Stimulated activated naive CD8-positive, alpha-beta T cell treated with anti-CD3 and anti-CD28 coated beads, Interleukin-15, Interleukin-2, amounts not matched to agents 100 ng/mL and 50 ng/mL, for 24 hours (primary cell): ENCODE data around the gene ZBED1.
"Not testable (repeated sequence)": the region's sequence is repeated elsewhere in the genome, so short reads cannot be mapped to it uniquely, and the experiment has no call there.

Experiments
- H3K27ac Mint-ChIP-seq: one replicate; pipeline ENCODE4 v1.8.0; 2021; ENCODE audit warnings: mild to moderate bottlenecking, mixed read lengths
- H3K27me3 Mint-ChIP-seq: one replicate; pipeline ENCODE4 v1.8.0; 2021; ENCODE audit warnings: mixed read lengths
- H3K36me3 Mint-ChIP-seq: one replicate; pipeline ENCODE4 v1.8.0; 2021; ENCODE audit warnings: low read depth, mixed read lengths
- H3K4me1 Mint-ChIP-seq: one replicate; pipeline ENCODE4 v1.8.0; 2021; ENCODE audit warnings: low read depth, mixed read lengths
- H3K4me3 Mint-ChIP-seq: one replicate; pipeline ENCODE4 v1.8.0; 2021; ENCODE audit warnings: mild to moderate bottlenecking, mixed read lengths
- H3K9me3 Mint-ChIP-seq: one replicate; pipeline ENCODE4 v1.8.0; 2021; ENCODE audit warnings: mixed read lengths

ZBED1 gene

DNA sequence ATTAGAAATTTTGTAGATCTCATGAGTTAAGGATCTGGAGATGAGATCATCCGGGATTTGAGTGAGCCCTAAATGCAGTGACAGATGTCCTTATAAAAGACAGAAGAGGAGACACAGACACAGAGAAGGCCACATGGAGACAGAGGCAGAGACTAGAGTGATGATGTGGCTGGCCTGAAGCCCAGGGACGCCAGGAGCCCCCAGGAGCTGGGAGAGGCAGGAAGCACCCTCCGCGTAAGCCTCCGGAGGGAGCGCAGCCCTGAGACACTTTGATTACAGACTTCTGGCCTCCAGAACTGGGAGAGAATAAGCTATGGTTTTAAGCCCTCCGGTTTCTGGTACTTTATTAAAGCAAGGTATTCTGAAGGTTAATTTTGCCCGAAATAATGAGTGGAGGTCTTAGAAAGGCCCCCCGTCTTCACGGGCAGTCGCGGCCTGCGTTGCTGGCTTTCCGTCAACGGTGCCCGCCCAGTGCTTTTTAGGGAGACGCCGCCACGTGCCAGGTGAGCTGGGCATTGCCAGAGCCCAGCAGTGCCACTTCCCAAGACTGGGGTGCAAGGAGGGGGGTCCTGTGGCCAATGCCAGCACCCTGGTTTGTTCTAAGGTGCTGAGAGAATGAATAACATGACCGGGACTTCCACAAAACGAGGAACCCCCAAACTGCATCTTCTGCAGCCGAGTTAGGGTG lies 8.1 kb downstream of the ZBED1 start:
- H3K27ac Mint-ChIP-seq, result no peak overlapping the region

DNA sequence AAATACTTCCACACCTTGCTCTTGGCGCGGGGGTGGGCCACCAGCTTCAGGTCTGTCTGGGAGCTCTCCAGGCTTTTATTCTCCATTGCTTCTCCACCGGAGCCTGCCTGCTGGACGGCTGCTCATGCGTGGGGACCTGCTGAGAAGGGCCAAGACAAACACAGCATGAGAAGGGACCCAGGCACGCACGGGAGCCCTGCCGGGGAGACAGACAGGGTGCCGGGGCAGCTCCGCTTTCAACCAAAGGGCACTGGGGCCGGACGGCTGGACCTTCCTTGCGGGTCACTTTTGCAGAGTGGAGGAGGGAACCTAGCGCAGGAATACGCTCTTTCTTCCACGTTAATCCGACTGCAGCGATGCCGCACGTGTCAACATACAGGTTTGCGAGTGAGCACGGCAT lies 10.1 kb downstream of the ZBED1 start:
- Mint-ChIP-seq H3K27ac (no peak overlapping the region), H3K36me3 (peaks cover 49% of the 10 kb centered on the region), H3K9me3 (no peaks in the 10 kb centered on the region), H3K27me3 (no peaks in the 10 kb centered on the region), H3K4me3 (no peak overlapping the region), H3K4me1 (no peaks in the 10 kb centered on the region)

More for the DNA sequence above, 8.1 kb downstream of the ZBED1 start:
- Mint-ChIP-seq H3K9me3 (no peaks in the 10 kb centered on the region), H3K27me3 (no peaks in the 10 kb centered on the region), H3K4me1 (peaks cover 5% of the 10 kb centered on the region), H3K4me3 (no peak overlapping the region), H3K36me3 (peaks cover 36% of the 10 kb centered on the region)

DNA sequence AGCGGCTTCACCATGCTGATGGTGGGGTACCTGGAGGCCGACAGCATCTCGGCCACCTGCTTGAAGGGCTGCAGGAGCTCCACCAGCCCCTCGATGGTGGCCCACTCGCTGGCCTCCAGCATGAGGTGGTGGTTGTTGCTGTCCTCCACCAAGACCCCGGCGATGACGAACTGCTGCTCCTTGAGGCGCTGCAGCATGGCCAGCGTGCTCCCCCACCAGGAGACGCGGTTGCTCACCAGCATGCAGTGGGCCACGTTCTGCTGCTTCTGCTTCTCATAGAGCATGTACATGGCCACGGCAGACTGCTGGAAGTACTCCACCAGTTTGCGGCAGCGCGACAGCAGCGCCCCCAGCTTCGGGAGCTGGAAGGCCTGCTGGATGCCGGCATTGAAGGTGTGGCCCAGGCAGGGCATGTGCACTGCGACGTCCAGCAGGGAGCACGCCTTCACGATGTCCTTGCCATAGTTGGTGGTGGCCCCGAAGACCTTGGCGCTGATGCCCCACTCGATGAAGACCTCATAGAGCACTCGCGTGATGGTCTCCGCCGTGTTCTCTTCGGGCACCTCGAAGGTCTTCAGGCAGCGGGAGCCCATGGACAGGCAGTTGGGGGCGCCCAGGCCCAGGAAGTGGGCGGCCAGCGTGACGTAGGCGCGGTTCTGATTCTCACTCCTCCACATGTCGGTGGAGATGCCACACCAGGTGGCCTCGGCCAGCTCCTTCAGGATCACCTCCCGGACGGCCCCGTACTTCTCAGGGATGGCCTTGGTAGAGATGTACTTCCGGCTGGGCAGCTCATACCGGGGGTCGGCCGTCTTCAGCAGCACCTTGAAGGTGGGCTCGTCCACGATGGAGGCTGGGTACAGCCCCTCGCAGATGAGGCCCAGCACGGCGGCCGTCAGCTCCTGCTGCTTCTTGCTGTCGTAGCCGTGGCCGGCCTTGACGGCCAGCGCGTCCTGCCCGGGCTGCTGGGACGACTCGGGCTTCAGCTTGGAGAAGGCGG lies 11.0 kb downstream of the ZBED1 start:
- Mint-ChIP-seq H3K27ac (no peak overlapping the region), H3K4me1 (no peaks in the 10 kb centered on the region), H3K4me3 (no peak overlapping the region), H3K36me3 (peaks cover 49% of the 10 kb centered on the region), H3K9me3 (no peaks in the 10 kb centered on the region), H3K27me3 (no peaks in the 10 kb centered on the region)

DNA sequence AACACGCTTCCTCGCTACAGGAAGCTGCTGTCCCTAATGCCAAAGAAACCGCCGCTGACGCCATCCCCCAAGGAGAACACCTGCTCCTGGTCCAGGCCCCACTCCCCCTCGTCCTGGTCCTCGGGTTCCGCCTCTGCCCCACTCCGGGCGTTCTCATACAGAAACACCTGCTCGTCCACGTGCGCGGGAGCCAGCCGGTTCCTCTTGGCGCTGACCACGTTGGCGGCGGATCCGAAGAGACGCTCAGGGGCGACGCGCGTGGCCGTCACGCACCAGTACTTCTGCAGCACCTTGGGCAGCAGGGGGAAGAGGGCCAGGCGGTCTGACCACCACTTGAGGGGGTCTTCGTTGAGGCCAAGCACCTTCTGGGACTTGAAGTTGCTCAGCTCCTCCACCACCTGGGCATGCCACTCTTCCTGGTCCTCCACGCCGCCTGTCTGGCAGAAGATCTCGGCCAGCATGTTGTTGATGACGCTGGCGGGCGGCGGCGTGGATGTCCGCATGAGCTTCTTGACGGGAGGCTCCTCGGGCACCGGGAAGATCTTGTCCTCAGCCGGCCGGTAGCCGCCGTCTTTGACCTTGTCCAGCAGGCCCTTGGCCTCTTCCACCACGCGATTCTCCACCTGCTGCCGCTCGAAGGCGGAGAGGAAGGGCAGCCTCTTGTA lies 12.0 kb downstream of the ZBED1 start:
- Mint-ChIP-seq H3K4me1 (no peaks in the 10 kb centered on the region), H3K4me3 (no peak overlapping the region), H3K36me3 (peaks cover 53% of the 10 kb centered on the region), H3K27ac (no peak overlapping the region), H3K27me3 (no peaks in the 10 kb centered on the region), H3K9me3 (no peaks in the 10 kb centered on the region)

DNA sequence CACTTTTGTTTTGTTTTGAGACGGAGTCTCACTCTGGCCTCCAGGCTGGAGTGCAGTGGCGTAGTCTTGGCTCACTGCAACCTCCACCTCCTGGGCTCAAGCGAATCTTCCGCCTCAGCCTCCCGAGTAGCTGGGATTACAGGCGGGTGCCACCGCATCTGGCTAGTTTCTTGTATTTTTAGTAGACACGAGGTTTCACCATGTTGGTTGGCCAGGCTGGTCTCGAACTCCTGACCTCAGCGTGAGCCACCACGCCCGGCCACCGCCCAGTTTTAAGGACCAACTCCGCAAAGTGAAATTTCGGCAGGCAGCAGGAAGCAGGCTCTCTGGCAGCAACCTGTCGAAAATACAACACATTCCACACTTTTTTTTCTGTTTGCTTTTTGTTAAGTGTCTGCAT lies 13.4 kb downstream of the ZBED1 start:
- no peaks in the 10 kb centered on the region for H3K4me1 Mint-ChIP-seq
- H3K9me3 Mint-ChIP-seq, result no peaks in the 10 kb centered on the region
- no peak overlapping the region for H3K4me3 Mint-ChIP-seq
- peaks cover 57% of the 10 kb centered on the region for H3K36me3 Mint-ChIP-seq
- no peak overlapping the region for H3K27ac Mint-ChIP-seq
- no peaks in the 10 kb centered on the region for H3K27me3 Mint-ChIP-seq

DNA sequence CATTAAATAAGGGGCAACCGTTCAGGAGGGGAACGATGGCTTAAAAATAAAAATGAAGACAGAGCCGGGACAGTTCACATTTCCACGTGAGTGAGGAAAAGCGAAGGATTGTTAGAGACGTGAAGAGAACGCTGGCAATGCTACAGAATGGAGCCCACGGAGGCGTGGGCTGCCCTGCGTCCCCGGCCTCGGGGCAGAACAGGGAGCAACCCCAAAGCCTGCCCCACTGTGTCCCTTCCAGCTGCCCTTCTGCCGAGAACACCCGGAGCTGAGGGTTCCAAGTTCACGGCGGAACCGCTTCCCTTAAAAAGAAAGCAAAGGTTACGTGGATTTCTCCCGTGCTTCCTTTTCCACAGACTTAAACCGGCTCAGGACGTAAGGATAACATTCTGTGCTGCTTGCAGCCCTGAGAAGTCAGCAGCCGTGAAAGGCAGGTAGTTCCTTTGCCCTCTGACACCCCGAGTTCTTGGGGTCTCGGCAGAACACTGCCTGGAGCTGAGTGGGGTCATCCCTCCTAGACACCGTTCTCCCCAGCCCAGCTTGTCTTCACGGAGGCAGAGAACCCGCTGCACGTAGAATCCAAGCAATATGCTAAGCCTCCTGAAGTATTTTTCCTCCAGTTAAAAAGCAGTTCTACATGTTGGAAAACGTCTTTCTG lies 14.2 kb downstream of the ZBED1 start:
- Mint-ChIP-seq H3K36me3 (peaks cover 57% of the 10 kb centered on the region), H3K27me3 (no peaks in the 10 kb centered on the region), H3K4me1 (no peaks in the 10 kb centered on the region), H3K4me3 (no peak overlapping the region), H3K27ac (no peak overlapping the region), H3K9me3 (no peaks in the 10 kb centered on the region)

DNA sequence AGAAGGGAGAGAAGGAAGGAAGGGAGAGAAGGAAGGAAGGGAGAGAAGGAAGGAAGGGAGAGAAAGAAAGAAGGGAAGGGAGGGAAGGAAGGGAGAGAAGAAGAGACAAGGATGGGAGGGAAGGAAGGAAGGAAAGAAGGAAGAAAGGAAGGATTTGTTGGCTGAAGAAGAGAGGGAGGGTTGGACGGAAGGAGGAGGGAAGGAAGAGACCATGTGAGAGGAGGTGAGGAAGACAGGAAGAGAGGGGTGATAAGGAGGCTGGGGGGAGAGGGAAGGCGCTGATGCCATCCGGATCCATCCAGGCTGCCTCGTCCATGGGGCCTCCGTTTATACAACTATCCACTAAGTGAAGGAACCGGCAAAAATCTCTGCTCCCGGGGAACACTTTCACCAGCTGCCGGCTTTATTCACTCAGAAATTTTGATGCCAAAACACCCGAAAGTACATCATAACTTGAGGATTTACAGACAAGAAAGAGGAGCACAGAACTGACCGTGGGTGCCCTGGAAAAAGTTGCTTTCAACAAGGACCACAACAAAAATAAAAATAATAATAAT lies 14.9 kb downstream of the ZBED1 start:
- Mint-ChIP-seq H3K9me3 (no peaks in the 10 kb centered on the region), H3K36me3 (peaks cover 50% of the 10 kb centered on the region), H3K4me3 (no peak overlapping the region), H3K27me3 (no peaks in the 10 kb centered on the region), H3K27ac (no peak overlapping the region), H3K4me1 (no peaks in the 10 kb centered on the region)

DNA sequence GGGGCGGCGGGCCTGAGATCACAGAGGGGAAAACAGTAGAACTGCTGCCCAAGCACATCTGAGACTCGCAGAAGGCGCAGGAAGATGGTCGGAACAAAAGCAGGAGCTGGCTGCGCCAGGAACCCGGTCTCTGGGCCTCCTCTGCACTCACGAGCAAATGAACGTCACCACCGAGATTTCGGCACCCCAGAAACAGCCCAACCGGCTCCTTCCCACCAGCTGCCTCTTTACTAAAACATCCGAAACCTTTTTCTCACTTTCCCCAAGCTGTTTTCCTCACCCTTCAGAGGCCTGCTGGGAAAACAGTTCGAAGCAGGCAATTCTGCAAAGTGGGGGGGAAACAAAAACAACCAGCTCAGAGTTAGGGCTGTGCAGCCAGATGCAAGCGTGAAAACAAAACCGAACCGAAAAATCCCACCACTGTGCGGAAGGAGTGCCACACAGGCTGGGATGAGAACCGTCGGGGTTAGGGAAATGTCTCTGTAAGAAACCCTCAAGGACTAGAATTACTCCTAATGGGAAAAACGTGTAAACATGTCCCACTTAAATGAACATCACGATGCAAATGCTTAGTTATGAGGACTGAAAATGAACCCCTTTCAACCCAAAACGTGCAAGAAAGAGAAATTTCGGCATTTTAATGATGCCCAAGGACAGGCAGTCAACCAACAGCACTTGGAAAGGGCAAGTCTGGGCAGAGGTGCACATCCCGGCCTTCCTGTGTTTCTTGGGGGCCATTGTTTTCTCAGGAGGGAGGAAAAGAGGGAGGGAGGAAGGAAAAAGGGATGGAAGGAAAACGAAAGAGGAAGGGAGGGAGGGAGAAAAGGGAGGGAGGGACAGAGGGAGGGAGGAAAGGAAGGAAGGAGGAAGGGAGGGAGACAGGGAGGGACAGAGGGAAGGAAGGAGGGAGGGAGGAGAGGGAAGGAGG lies 15.8 kb downstream of the ZBED1 start:
- no peaks in the 10 kb centered on the region for H3K27me3 Mint-ChIP-seq
- no peak overlapping the region for H3K27ac Mint-ChIP-seq
- H3K36me3 Mint-ChIP-seq, result peaks cover 46% of the 10 kb centered on the region
- peaks cover 3% of the 10 kb centered on the region for H3K9me3 Mint-ChIP-seq
- H3K4me1 Mint-ChIP-seq, result no peaks in the 10 kb centered on the region
- no peak overlapping the region for H3K4me3 Mint-ChIP-seq

DNA sequence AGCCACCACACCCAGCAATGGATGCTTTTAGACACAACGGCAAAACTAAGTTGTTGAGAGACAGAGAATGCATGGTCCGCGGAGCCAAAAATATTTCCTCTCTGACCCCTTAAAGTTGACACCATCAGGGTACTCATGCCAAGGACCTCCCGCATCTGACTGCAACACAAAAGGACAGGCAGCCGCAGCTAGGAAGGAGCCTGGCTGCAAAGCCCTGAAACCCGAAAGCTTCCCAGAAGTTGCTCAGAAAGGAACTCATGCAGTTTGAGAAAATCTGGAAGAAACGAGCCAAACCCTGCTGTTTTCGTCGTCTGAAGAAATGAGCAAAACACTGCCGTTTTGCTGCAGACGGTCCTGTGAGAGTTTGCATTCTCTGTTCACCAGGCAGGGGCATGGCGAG lies 16.5 kb downstream of the ZBED1 start:
- Mint-ChIP-seq H3K4me3 (no peak overlapping the region), H3K27me3 (no peaks in the 10 kb centered on the region), H3K4me1 (no peaks in the 10 kb centered on the region), H3K27ac (no peak overlapping the region), H3K9me3 (peaks cover 7% of the 10 kb centered on the region), H3K36me3 (peaks cover 47% of the 10 kb centered on the region)

DNA sequence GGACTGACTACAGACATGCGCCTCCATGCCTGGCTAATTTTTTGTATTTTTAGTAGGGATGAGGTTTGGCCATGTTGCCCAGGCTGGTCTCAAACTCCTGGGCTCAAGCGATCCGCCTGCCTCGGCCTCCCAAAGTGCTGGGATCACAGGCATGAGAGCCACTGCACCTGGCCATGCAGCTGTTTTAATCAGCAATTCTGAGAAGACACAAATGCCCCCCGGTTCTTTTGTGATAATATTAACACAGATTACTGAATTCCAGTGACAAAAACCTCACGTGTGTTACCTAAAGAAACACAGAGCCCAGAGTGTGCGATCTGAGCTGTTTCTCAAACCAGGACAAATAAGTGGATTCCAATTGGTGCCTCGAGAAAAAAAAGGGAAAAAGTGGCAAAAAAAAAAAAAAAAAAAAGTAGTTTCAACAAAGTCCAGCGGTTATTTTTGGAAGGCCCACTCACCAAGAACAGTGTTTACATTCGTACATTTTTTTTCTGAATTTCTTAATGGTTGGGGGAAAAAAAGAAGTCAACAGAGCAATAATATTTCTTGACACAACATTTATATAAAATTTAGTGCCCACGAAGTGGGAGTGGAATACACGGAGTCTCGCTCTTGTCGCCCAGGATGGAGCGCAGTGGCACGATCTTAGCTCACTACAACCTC lies 17.2 kb downstream of the ZBED1 start:
- H3K36me3 Mint-ChIP-seq, result peaks cover 44% of the 10 kb centered on the region
- no peaks in the 10 kb centered on the region for H3K4me1 Mint-ChIP-seq
- H3K4me3 Mint-ChIP-seq, result no peak overlapping the region
- H3K9me3 Mint-ChIP-seq, result peaks cover 7% of the 10 kb centered on the region
- no peaks in the 10 kb centered on the region for H3K27me3 Mint-ChIP-seq
- H3K27ac Mint-ChIP-seq, result no peak overlapping the region

DNA sequence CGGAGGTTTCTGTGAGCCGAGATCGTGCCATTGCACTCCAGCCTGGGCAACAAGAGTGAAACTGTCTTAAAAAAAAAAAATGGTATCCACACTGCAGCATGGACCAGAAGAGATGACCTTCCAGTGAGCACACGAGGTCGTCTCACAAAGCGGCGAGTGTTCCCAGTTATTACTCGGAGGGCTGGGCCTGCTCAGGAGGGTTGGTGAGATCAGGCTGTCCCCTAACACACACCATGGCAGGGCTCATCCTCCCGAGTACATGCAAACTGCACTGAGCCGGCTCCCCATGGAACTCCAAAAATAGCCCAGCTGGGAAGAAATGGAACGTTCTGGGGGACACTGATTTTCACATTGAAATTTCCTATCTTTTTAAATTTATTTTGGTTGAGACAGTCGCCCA lies 19.2 kb downstream of the ZBED1 start:
- not testable (repeated sequence) for H3K4me3 Mint-ChIP-seq, H3K9me3 Mint-ChIP-seq, H3K4me1 Mint-ChIP-seq, H3K27ac Mint-ChIP-seq, H3K27me3 Mint-ChIP-seq
- H3K36me3 Mint-ChIP-seq, result peaks cover 27% of the 10 kb centered on the region

DNA sequence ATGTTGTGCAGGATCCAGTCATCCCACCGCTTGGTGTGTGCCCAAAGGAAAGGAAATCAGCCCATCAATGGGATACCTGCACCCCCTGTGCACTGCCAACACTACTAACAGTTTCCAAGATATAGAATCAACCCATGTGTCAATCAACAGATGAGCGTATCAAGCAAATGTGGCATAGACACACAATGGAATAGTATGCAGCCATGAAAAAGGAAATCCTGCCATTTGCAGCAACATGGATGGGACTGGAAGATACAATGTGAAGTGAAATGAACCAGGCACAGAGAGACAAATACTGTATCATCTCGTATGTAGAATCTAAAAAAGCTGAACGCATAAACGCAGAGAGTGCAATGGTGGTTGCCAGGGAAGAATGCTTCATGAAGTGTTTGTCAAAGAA lies 20.8 kb downstream of the ZBED1 start:
- H3K9me3 Mint-ChIP-seq, result peaks cover 10% of the 10 kb centered on the region
- H3K27me3 Mint-ChIP-seq, H3K4me1 Mint-ChIP-seq, H3K4me3 Mint-ChIP-seq, H3K27ac Mint-ChIP-seq: not testable (repeated sequence)
- H3K36me3 Mint-ChIP-seq, result peaks cover 25% of the 10 kb centered on the region

DNA sequence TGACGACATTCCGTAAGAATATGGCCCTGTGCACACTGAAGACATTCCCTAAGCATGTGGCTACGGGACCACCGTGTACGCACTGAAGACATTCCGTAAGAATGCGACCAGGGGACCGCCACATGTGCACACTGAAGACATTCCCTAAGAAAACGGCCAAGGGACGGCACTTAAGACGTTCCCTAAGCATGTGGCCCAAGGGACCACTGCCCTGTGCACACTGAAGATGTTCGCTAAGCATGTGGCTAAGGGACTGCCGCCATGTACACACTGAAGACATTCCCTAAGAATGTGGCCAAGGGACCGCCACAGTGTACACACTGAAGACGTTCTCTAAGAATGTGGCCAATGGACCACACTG lies 21.4 kb downstream of the ZBED1 start:
- peaks cover 10% of the 10 kb centered on the region for H3K9me3 Mint-ChIP-seq
- peaks cover 24% of the 10 kb centered on the region for H3K36me3 Mint-ChIP-seq
- no peaks in the 10 kb centered on the region for H3K4me1 Mint-ChIP-seq
- H3K27me3 Mint-ChIP-seq, result no peaks in the 10 kb centered on the region
- no peak overlapping the region for H3K4me3 Mint-ChIP-seq
- H3K27ac Mint-ChIP-seq, result no peak overlapping the region
